ENCODE results near the gene TTC1. TPM values are rescaled to one million over a fixed set of nuclear protein-coding genes. Genes with fewer than 3 reads are reported as not detected.

Gene TTC1
- polyA plus RNA-seq, 3 donors = 17.5 to 54.5 (median 35.6) TPM

GRCh38 chr5:160108124-160108523 is 99.2 kb downstream of the TTC1 start:
- no peak overlapping the region for H3K27ac ChIP-seq (ENCODE audit: low read depth, low read length)
- WGBS, 3 donors = 92 to 96% (median 96%) methylated on average over 2 of the region's 2 CpGs

Other genes starting within 250 kb of the TTC1 start
- 1 to 10 TPM in 2 of 3 donors, under 1 TPM in 1; 0.66 to 2.8 (median 2.7) TPM for gene ADRA1B, start 92.7 kb upstream of the TTC1 start, polyA plus RNA-seq
- 1 to 10 TPM; 4.5 to 7.3 (median 7.2) TPM for gene PWWP2A, start 110.3 kb downstream of the TTC1 start, polyA plus RNA-seq
- gene FABP6, start 220.4 kb downstream of the TTC1 start, polyA plus RNA-seq = not detected